IMR-90 (cell line): ENCODE measurements around the gene SPANXA1. TPM values are rescaled to one million over a fixed set of nuclear protein-coding genes. Genes with fewer than 3 reads are reported as not detected.

Experiments used
- ATAC-seq: fragments of 200-7000 bp; cut with Tn5 transposase; 2 replicates; pipeline ENCODE4 v1.9.1; 2020; ENCODE audit warnings: low read depth, mild to moderate bottlenecking, moderate library complexity
- BruUV-seq: library from RNA; stranded (reverse); fragments of 400-500 nt; replicated peaks from 2 replicates; lab custom pipeline; 2021; lab: Mats Ljungman, UMichigan
- CTCF ChIA-PET: fragments of 300-600 bp; formaldehyde crosslinking; extraction: SDS; loops from one replicate; lab custom pipeline; 2021; ENCODE audit warnings: antibody characterized with exemption; lab: Yijun Ruan, JAX
- POLR2A ChIA-PET: fragments of 300-600 bp; sonication (Branson Sonifier 250); formaldehyde crosslinking; loops from one replicate; lab custom pipeline; 2022; ENCODE audit warnings: antibody characterized with exemption; ENCODE audit not compliant: unreplicated experiment; lab: Charles Lee
- DNase-seq: peaks from one replicate; pipeline ENCODE4 v3.0.0; 2013
- H2AFZ ChIP-seq: replicated peaks from 2 replicates; pipeline ENCODE3; 2013; ENCODE audit warnings: low read length, mild to moderate bottlenecking; ENCODE audit not compliant: poor library complexity
- H2AK5ac ChIP-seq: 2 replicates; pipeline ENCODE4 v1.6.1; 2013; ENCODE audit warnings: low read depth, low read length, inconsistent platforms
- H2AK9ac ChIP-seq: replicated peaks from 2 replicates; pipeline ENCODE3; 2013; ENCODE audit warnings: mild to moderate bottlenecking, low read depth, low read length, moderate library complexity; ENCODE audit not compliant: poor library complexity
- H2BK120ac ChIP-seq: 2 replicates; pipeline ENCODE4 v1.6.1; 2013; ENCODE audit warnings: low read depth, low read length, inconsistent platforms
- H2BK15ac ChIP-seq: 3 replicates; pipeline ENCODE4 v1.6.1; 2013; ENCODE audit warnings: low read depth, low read length, inconsistent platforms
- H2BK20ac ChIP-seq: 2 replicates; pipeline ENCODE4 v1.6.1; 2013; ENCODE audit warnings: low read depth, mild to moderate bottlenecking, inconsistent platforms, low read length, moderate library complexity
- H2BK5ac ChIP-seq: 2 replicates; pipeline ENCODE4 v1.6.1; 2013; ENCODE audit warnings: mild to moderate bottlenecking, low read depth, low read length, inconsistent platforms; ENCODE audit not compliant: poor library complexity, severe bottlenecking
- H3K14ac ChIP-seq: replicated peaks from 2 replicates; pipeline ENCODE4 v1.6.1; 2013; ENCODE audit warnings: low read depth, low read length, inconsistent platforms
- H3K18ac ChIP-seq: 2 replicates; pipeline ENCODE4 v1.6.1; 2013; ENCODE audit warnings: low read depth, low read length, control low read depth
- H3K23ac ChIP-seq: 2 replicates; pipeline ENCODE4 v1.6.1; 2013; ENCODE audit warnings: low read depth, low read length, inconsistent platforms
- H3K27ac ChIP-seq: 2 replicates; pipeline ENCODE4 v1.5.1; 2013; ENCODE audit warnings: mild to moderate bottlenecking, control low read depth, low read length; ENCODE audit not compliant: insufficient read depth
- H3K27me3 ChIP-seq: 2 replicates; pipeline ENCODE4 v1.6.1; 2013; ENCODE audit warnings: low read length; ENCODE audit not compliant: control insufficient read depth, insufficient read depth
- H3K36me3 ChIP-seq: 2 replicates; pipeline ENCODE4 v1.6.1; 2013; ENCODE audit warnings: low read length, mixed read lengths; ENCODE audit not compliant: control insufficient read depth, insufficient read depth
- H3K4ac ChIP-seq: 2 replicates; pipeline ENCODE4 v1.6.1; 2013; ENCODE audit warnings: low read depth, low read length, inconsistent platforms
- H3K4me1 ChIP-seq: 2 replicates; pipeline ENCODE4 v1.6.1; 2013; ENCODE audit warnings: low read length, mixed read lengths; ENCODE audit not compliant: control insufficient read depth, insufficient read depth
- H3K4me2 ChIP-seq: 2 replicates; pipeline ENCODE4 v1.6.1; 2013; ENCODE audit warnings: low read depth, mild to moderate bottlenecking, control low read depth, low read length, moderate library complexity
- H3K4me3 ChIP-seq: 2 replicates; pipeline ENCODE4 v1.5.1; 2013; ENCODE audit warnings: low read depth, mild to moderate bottlenecking, control low read depth, low read length, moderate library complexity; ENCODE audit not compliant: insufficient read depth
- H3K56ac ChIP-seq: 2 replicates; pipeline ENCODE4 v1.6.1; 2013; ENCODE audit warnings: low read length, inconsistent platforms; ENCODE audit not compliant: insufficient read depth; ENCODE audit errors: extremely low read depth
- H3K79me1 ChIP-seq, 2 experiments: 2 replicates each; pipeline ENCODE4 v1.6.1; 2013; ENCODE audit warnings: low read length in 2 of 2, inconsistent platforms in 1 of 2, low read depth in 1 of 2
- H3K9ac ChIP-seq: 2 replicates; pipeline ENCODE4 v1.6.1; 2013; ENCODE audit warnings: low read depth, low read length, control low read depth
- H3K9me1 ChIP-seq: 2 replicates; pipeline ENCODE4 v1.6.1; 2013; ENCODE audit warnings: low read length, inconsistent platforms; ENCODE audit not compliant: insufficient read depth
- H3K9me3 ChIP-seq: 2 replicates; pipeline ENCODE4 v1.6.1; 2013; ENCODE audit warnings: low read length; ENCODE audit not compliant: control insufficient read depth, insufficient read depth
- H4K20me1 ChIP-seq: 2 replicates; pipeline ENCODE4 v1.6.1; 2013; ENCODE audit warnings: low read length, inconsistent platforms; ENCODE audit not compliant: insufficient read depth
- H4K5ac ChIP-seq: 2 replicates; pipeline ENCODE4 v1.6.1; 2013; ENCODE audit warnings: mild to moderate bottlenecking, low read depth, low read length, control low read depth
- H4K8ac ChIP-seq, 2 experiments: 2 replicates each; pipeline ENCODE4 v1.6.1; 2013; ENCODE audit warnings: low read depth in 2 of 2, low read length in 2 of 2, control low read depth in 1 of 2, inconsistent platforms in 1 of 2
- H4K91ac ChIP-seq: 2 replicates; pipeline ENCODE4 v1.6.1; 2013; ENCODE audit warnings: low read depth, low read length, inconsistent platforms; ENCODE audit not compliant: insufficient read depth
- USF2 ChIP-seq: fragments of 150-350 bp; IDR thresholded peaks from 2 replicates; pipeline ENCODE4 v1.6.1; 2017; ENCODE audit warnings: mild to moderate bottlenecking, antibody characterized with exemption, low read length, low read depth
- WGBS, 2 experiments: methylation state at CpG; one replicate each; pipeline versions ENCODE4 v1.1.5 to v1.1.7; 2013; ENCODE audit warnings: missing lambda C conversion rate in 2 of 2; ENCODE audit not compliant: insufficient read length in 1 of 2; ENCODE audit errors: extremely low coverage in 2 of 2; 5-methylcytosine and 5-hydroxymethylcytosine counted together
- dilution Hi-C: fragments of 300-500 bp; cut with HindIII; formaldehyde crosslinking; loops from one replicate; pipeline ENCODE4 v1.14.3; 2018; ENCODE audit warnings: low sequenced_read_pairs; ENCODE audit not compliant: unreplicated experiment
- in situ Hi-C: fragments of 300-500 bp; cut with MboI; formaldehyde crosslinking; loops from 3 replicates; pipeline ENCODE4 v1.14.3; 2019; ENCODE audit warnings: low sequenced_read_pairs, inconsistent platforms, mixed read lengths
- intact Hi-C: fragments of 100-400 bp; cut with micrococcal nuclease; formaldehyde crosslinking; loops from 2 replicates; pipeline ENCODE4 v1.10.0; 2022
- polyA plus RNA-seq, 3 experiments: library from polyadenylated mRNA; depleted of rRNA; stranded (reverse); fragments of >200 nt; gene quantifications; 2 replicates each; pipeline ENCODE4 v1.2.3, GENCODE V29; 2012; ENCODE audit warnings: low replicate concordance in 1 of 3
- total RNA-seq: library from RNA; depleted of rRNA; stranded (reverse); fragments of >200 nt; gene quantifications from 2 replicates; pipeline ENCODE4 v1.2.3, GENCODE V29; 2012

SPANXA1 gene
- total and polyA plus RNA-seq, 2 of the 4 experiments (the other 2 are of a cell fraction): not detected

- dilution Hi-C loops: no loop called here
- TF ChIP-seq USF2: no peak
- Histone ChIP-seq H3K9me1 (no peaks in the 10 kb centered on the region), H3K18ac (no peak overlapping the region), H3K9ac (no peak overlapping the region), H3K36me3 (no peaks in the 10 kb centered on the region), H2AK9ac (no peak overlapping the region), H3K4me1 (no peaks in the 10 kb centered on the region), H2BK5ac (no peak overlapping the region), H3K9me3 (no peaks in the 10 kb centered on the region; the same call in 1 of the 2 replicates), H2BK20ac (no peak overlapping the region), H4K5ac (no peak overlapping the region), H3K23ac (no peak overlapping the region), H4K8ac (no peak overlapping the region), H3K4ac (no peak overlapping the region), H3K27me3 (no peaks in the 10 kb centered on the region), H2BK120ac (no peak overlapping the region), H2BK15ac (no peak overlapping the region), H3K56ac (no peak overlapping the region), H4K91ac (no peak overlapping the region), H2AK5ac (no peak overlapping the region), H4K20me1 (no peaks in the 10 kb centered on the region), H3K4me3 (no peak overlapping the region), H3K14ac (no peak overlapping the region), H3K79me1 (no peaks in the 10 kb centered on the region), H3K4me2 (no peak overlapping the region), H3K27ac (no peak overlapping the region), H2AFZ (no peak overlapping the region)
- ATAC-seq: peak; percentile 75
- BruUV-seq: no TSS peak
- in situ Hi-C loops: no loop called here
- DNase-seq: peak; percentile 42
- intact Hi-C loops: no loop called here
- ChIA-PET POLR2A (no interaction called here), CTCF (no interaction called here)
- no CpG with 5 or more reads among the region's 2 CpGs for WGBS, 2 experiments
Measured at GRCh38 chrX:141619336-141619735, 34.8 kb upstream of the SPANXA1 start.
